ENCODE results near the gene MAGI2.

Gene MAGI2

GRCh38 chr7:78019447-78020135, 1433.9 kb downstream of the MAGI2 start:
- H3K4me3 ChIP-seq (replicated peaks; ENCODE audit: low read depth, low read length), result peak overlapping the region; percentile 44
- DNase-seq (ENCODE audit: extremely low read depth, low read depth), result peak; percentile 33
- TF ChIP-seq, protein P1, sequence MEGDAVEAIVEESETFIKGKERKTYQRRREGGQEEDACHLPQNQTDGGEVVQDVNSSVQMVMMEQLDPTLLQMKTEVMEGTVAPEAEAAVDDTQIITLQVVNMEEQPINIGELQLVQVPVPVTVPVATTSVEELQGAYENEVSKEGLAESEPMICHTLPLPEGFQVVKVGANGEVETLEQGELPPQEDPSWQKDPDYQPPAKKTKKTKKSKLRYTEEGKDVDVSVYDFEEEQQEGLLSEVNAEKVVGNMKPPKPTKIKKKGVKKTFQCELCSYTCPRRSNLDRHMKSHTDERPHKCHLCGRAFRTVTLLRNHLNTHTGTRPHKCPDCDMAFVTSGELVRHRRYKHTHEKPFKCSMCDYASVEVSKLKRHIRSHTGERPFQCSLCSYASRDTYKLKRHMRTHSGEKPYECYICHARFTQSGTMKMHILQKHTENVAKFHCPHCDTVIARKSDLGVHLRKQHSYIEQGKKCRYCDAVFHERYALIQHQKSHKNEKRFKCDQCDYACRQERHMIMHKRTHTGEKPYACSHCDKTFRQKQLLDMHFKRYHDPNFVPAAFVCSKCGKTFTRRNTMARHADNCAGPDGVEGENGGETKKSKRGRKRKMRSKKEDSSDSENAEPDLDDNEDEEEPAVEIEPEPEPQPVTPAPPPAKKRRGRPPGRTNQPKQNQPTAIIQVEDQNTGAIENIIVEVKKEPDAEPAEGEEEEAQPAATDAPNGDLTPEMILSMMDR (IDR thresholded peaks at IDR 0.05; ENCODE audit: low read depth, low read length, missing control alignments), result no peak

DNA sequence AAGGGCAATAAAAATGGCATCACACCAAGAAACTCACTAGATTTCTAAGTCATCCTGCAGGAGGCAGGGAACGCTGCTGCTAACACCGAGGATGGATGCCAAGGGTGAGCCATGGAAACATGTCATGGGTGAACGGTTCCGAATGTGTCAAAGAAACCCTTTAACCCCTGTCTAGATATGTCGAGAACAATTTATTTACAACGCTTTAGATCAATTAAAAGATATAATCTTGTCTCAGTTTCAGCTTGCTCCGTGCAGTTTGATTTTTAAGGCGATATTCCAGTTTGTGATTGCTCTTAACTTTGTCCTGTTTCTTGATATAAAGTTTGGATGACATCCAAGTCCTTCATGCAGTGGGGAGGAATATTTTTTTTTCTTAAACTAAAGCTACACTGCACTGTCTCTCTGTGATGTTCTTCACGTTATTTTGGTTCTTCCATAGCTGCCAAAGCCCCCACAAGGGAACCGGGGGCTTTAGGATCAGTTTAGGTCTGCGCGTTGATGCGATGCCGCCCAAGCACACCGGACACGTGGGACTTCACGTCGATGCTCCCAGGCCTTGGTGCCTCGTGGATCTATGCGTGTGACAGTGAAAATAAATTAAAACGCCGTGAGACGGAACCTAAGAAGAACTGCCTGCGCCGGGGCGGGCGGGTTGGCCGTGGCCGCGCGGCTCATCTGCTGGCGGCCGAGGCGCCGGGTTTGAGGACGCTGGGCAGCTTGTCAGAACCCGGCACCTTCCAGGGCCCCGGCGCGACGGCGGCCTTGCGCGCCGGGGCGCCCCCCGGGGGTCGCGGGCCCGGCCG, 1434.6 kb downstream of the MAGI2 start:
- H3K4me3 ChIP-seq (replicated peaks; ENCODE audit: low read depth, low read length), result peak overlapping the region; percentile 35
- DNase-seq (ENCODE audit: extremely low read depth, low read depth), result no peak

DNA sequence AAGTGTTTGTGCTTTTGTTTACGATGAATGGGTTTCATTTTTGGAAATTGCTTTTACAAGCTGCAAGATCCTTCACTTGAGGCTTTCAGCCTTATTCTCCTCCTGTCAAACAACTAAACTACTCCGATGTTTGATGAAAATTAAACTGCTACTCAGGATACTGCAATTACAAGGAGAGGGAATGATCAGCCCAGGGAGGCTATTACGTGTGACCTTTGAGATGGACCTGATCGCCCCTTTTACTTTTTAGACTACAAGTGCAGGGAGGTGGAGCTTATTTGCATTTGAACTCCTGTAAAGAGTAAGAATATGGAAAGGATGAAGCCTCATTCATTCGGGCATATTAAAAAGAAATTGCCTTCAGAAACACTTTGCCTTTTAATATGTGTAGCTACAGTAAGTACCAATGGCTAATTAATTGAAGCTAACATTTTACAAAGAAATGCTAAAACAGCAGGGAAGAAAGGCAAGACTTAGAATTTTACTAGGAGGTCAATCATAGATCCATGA, 1435.8 kb downstream of the MAGI2 start:
- no peak for DNase-seq (ENCODE audit: extremely low read depth, low read depth)
- TF ChIP-seq, protein P1 (IDR thresholded peaks at IDR 0.05; ENCODE audit: low read depth, low read length, missing control alignments), result no peak
- H3K4me3 ChIP-seq (replicated peaks; ENCODE audit: low read depth, low read length), result no peak overlapping the region

More for the DNA sequence above, 1434.6 kb downstream of the MAGI2 start:
- TF ChIP-seq, protein P1 (IDR thresholded peaks at IDR 0.05; ENCODE audit: low read depth, low read length, missing control alignments), result no peak

DNA sequence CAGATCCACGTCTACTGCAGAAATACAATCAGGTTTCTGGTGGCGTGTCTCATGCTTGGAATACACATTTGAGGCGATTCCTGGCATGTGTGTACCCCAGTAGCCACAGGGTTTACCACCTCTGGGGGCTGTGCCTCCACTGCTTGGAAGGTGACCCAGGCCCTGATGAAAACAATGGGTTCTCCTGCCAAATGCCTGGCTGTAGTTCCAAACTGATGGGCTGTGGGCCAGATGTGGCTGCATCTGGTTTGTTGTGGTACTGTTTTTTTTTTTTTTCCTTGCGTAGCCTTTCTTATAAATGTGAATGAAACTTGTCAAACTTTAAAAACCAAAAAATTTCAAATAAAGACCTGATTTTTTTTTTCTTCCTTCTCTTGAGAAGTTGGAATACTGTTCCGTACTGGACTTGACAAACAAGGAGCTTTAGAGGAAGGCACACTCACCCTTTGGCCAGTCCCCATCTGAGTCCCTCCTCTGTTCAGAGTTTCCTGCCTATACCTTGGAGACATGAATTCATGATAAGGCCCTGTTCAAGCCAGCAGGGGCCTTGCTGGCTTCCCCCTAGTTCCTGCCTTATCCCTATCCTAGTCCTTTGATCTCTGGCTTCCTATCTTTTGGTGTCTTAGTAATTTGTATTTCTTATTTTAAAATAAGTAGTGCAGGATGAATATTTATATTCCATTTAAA, 1437.8 kb downstream of the MAGI2 start:
- no peak overlapping the region for H3K4me3 ChIP-seq (replicated peaks; ENCODE audit: low read depth, low read length)
- no peak for DNase-seq (ENCODE audit: extremely low read depth, low read depth)
- TF ChIP-seq, protein P1 (IDR thresholded peaks at IDR 0.05; ENCODE audit: low read depth, low read length, missing control alignments), result no peak

GRCh38 chr7:78014401-78014800, 1439.1 kb downstream of the MAGI2 start:
- TF ChIP-seq, protein P1 (IDR thresholded peaks at IDR 0.05; ENCODE audit: low read depth, low read length, missing control alignments), result no peak
- DNase-seq (ENCODE audit: extremely low read depth, low read depth), result no peak
- no peak overlapping the region for H3K4me3 ChIP-seq (replicated peaks; ENCODE audit: low read depth, low read length)

DNA sequence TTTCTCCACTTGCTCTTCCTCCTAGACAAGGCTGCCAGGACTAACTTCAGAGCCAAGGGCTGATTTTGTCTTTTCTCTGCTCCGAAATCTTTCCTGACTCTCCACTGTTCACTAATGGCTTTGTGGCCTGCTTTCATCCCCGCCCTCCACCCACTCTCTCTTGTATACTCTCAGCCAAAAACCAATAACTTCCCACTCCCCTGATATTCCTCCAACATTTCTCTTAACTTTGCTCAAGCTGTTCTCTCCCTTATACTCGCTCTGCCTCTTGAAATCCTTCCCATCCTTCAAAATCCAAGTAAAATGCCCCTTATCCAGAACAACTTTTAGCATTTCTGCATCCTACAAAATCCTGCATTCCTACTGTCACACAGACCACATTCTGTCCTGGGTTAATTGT, 1440.1 kb downstream of the MAGI2 start:
- H3K4me3 ChIP-seq (replicated peaks; ENCODE audit: low read depth, low read length), result no peak overlapping the region
- no peak for DNase-seq (ENCODE audit: extremely low read depth, low read depth)
- TF ChIP-seq, protein P1 (IDR thresholded peaks at IDR 0.05; ENCODE audit: low read depth, low read length, missing control alignments), result no peak

Data from HFF-Myc (cell line).